ENCODE data around the gene VWA8. TPM values are rescaled to one million over a fixed set of nuclear protein-coding genes. Genes with fewer than 3 reads are reported as not detected.

The VWA8 gene
- polyA plus RNA-seq, 1 donor (not counting 4 experiments of a cell fraction or from before 2014, with no cell fraction given): 17.8 TPM

DNA sequence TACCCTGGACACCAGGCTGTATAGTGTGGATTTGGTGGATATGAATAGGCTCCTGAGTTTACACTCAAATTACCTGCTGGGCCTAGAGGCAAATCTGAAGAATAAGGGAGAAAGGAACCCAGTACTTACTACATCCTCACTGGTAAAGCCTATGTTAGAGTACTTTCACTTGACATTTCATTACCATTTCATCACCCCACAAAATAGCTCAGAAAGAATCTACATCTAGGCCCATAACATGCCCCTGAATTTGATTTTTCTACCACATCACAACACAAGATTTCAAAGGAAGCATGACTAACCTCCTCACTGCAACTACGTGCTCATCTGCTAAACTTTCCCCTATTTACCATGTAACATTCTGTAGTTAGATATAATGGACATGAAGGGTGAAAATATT is 43.3 kb downstream of the VWA8 start:
- H3K9me3 ChIP-seq (ENCODE audit: control insufficient read depth, low read depth, low read length): no peaks in the 10 kb centered on the region
- no peak overlapping the region for H3K4me3 ChIP-seq (ENCODE audit: control insufficient read depth in 2 of 3, extremely low read depth in 1 of 3, insufficient read depth in 2 of 3, low read depth in 1 of 3, low read length in 3 of 3)
- H3K4me2 ChIP-seq (ENCODE audit: control insufficient read depth, extremely low read depth, insufficient read depth, low read depth, low read length): no peak overlapping the region
- H3K9me1 ChIP-seq (ENCODE audit: control insufficient read depth, extremely low read depth, insufficient read depth, low read length): peaks cover 2% of the 10 kb centered on the region
- peak; percentile 44 for FAIRE-seq
- H3K36me3 ChIP-seq (ENCODE audit: control insufficient read depth in 2 of 2, extremely low read depth in 1 of 2, insufficient read depth in 2 of 2, low read length in 2 of 2): no peaks in the 10 kb centered on the region
- H4K20me1 ChIP-seq (ENCODE audit: control insufficient read depth, extremely low read depth, insufficient read depth, low read length): no peaks in the 10 kb centered on the region
- no peak overlapping the region for H2AFZ ChIP-seq (ENCODE audit: control insufficient read depth, low read length)
- no peak for TF ChIP-seq CTCF (optimal IDR thresholded peaks at IDR 0.05 in 1 of 3, IDR thresholded peaks at IDR 0.05 in 1 of 3, conservative IDR thresholded peaks at IDR 0.05 in 1 of 3; ENCODE audit: extremely low read depth in 1 of 3, insufficient read depth in 2 of 3, low read length in 3 of 3)
- no peak for TF ChIP-seq EZH2 (IDR thresholded peaks at IDR 0.05; ENCODE audit: low read length)
- H3K27ac ChIP-seq (ENCODE audit: control insufficient read depth, insufficient read depth, low read length): peak overlapping the region; percentile 11
- no peaks in the 10 kb centered on the region for H3K27me3 ChIP-seq (ENCODE audit: control insufficient read depth, extremely low read depth, insufficient read depth, low read length)
- DNase-seq (ENCODE audit: low read depth, low spot score): no peak
- dilution Hi-C loops (cut with MboI; ENCODE audit: extremely low pct_ligation_motif_present, low sequenced_read_pairs): no loop called here
- peaks cover 32% of the 10 kb centered on the region for H3K79me2 ChIP-seq (ENCODE audit: control insufficient read depth, insufficient read depth, low read length)
- H3K4me1 ChIP-seq (ENCODE audit: control insufficient read depth, extremely low read depth, insufficient read depth, low read length): peaks cover 24% of the 10 kb centered on the region
- H3K9ac ChIP-seq (ENCODE audit: control insufficient read depth, extremely low read depth, insufficient read depth, low read length): no peak overlapping the region

- Histone ChIP-seq H3K9ac (ENCODE audit: control insufficient read depth, extremely low read depth, insufficient read depth, low read length) (peak overlapping the region; percentile 11), H3K4me2 (ENCODE audit: control insufficient read depth, extremely low read depth, insufficient read depth, low read depth, low read length) (peak overlapping the region; percentile 49), H3K36me3 (ENCODE audit: control insufficient read depth in 2 of 2, extremely low read depth in 1 of 2, insufficient read depth in 2 of 2, low read length in 2 of 2) (no peaks in the 10 kb centered on the region), H3K27me3 (ENCODE audit: control insufficient read depth, extremely low read depth, insufficient read depth, low read length) (no peaks in the 10 kb centered on the region), H3K9me1 (ENCODE audit: control insufficient read depth, extremely low read depth, insufficient read depth, low read length) (peaks cover 2% of the 10 kb centered on the region), H3K4me3 (ENCODE audit: control insufficient read depth in 2 of 3, extremely low read depth in 1 of 3, insufficient read depth in 2 of 3, low read depth in 1 of 3, low read length in 3 of 3) (peak overlapping the region in 1 of 3 experiments; percentile 2), H4K20me1 (ENCODE audit: control insufficient read depth, extremely low read depth, insufficient read depth, low read length) (no peaks in the 10 kb centered on the region), H3K9me3 (ENCODE audit: control insufficient read depth, low read depth, low read length) (no peaks in the 10 kb centered on the region), H3K4me1 (ENCODE audit: control insufficient read depth, extremely low read depth, insufficient read depth, low read length) (peaks cover 24% of the 10 kb centered on the region), H2AFZ (ENCODE audit: control insufficient read depth, low read length) (no peak overlapping the region), H3K79me2 (ENCODE audit: control insufficient read depth, insufficient read depth, low read length) (peaks cover 32% of the 10 kb centered on the region), H3K27ac (ENCODE audit: control insufficient read depth, insufficient read depth, low read length) (peak overlapping the region; percentile 19)
- FAIRE-seq: peak; percentile 79
- dilution Hi-C loops (cut with MboI; ENCODE audit: extremely low pct_ligation_motif_present, low sequenced_read_pairs): no loop called here
- DNase-seq (ENCODE audit: low read depth, low spot score): no peak
- TF ChIP-seq CTCF (optimal IDR thresholded peaks at IDR 0.05 in 1 of 3, IDR thresholded peaks at IDR 0.05 in 1 of 3, conservative IDR thresholded peaks at IDR 0.05 in 1 of 3; ENCODE audit: extremely low read depth in 1 of 3, insufficient read depth in 2 of 3, low read length in 3 of 3): no peak
- TF ChIP-seq EZH2 (IDR thresholded peaks at IDR 0.05; ENCODE audit: low read length): no peak
These were observed 44.5 kb downstream of the VWA8 start for GRCh38 chr13:41916173-41916954.
